WTC11 (cell line): Measurements from ENCODE around the gene MPC1. TPM values are rescaled to one million over a fixed set of nuclear protein-coding genes. Genes with fewer than 3 reads are reported as not detected.

Experiments used
- ATAC-seq: fragments of 200-7000 bp; cut with Tn5 transposase; 2 replicates; pipeline ENCODE4 v1.10.0; 2021; ENCODE audit warnings: mild to moderate bottlenecking, moderate library complexity
- Bru-seq: library from RNA; stranded (reverse); fragments of 400-500 nt; gene quantifications from one replicate; lab custom pipeline; 2021; lab: Mats Ljungman, UMichigan
- CTCF ChIA-PET: fragments of 300-600 bp; sonication (Branson Sonifier 250); formaldehyde crosslinking; loops from one replicate; lab custom pipeline; 2021; ENCODE audit warnings: antibody characterized with exemption; lab: Charles Lee
- POLR2A ChIA-PET: fragments of 350-600 bp; sonication (Branson Sonifier 250); formaldehyde crosslinking; loops from one replicate; lab custom pipeline; 2021; ENCODE audit warnings: antibody characterized with exemption; lab: Charles Lee
- DNase-seq: peaks from one replicate; pipeline ENCODE4 v3.0.0; 2021; ENCODE audit warnings: low spot score
- H3K27ac Mint-ChIP-seq: 2 replicates; pipeline ENCODE4 v1.8.0; 2021; ENCODE audit warnings: mixed read lengths
- H3K27me3 Mint-ChIP-seq: 2 replicates; pipeline ENCODE4 v1.8.0; 2021; ENCODE audit warnings: low read depth, mild to moderate bottlenecking, moderate library complexity, mixed read lengths
- H3K36me3 Mint-ChIP-seq: 2 replicates; pipeline ENCODE4 v1.8.0; 2021; ENCODE audit warnings: mixed read lengths
- H3K4me1 Mint-ChIP-seq: 2 replicates; pipeline ENCODE4 v1.8.0; 2022; ENCODE audit warnings: mixed read lengths
- H3K4me3 Mint-ChIP-seq: 2 replicates; pipeline ENCODE4 v1.8.0; 2021; ENCODE audit warnings: mild to moderate bottlenecking, moderate library complexity, mixed read lengths
- H3K9me3 Mint-ChIP-seq: 2 replicates; pipeline ENCODE4 v1.8.0; 2021; ENCODE audit warnings: mixed read lengths
- ARID4B ChIP-seq: sonication (generic); formaldehyde crosslinking; IDR thresholded peaks from 2 replicates; pipeline ENCODE4 v1.8.0; 2023; ENCODE audit warnings: missing genetic modification reagents, mild to moderate bottlenecking, borderline replicate concordance
- CREM ChIP-seq: sonication (generic); formaldehyde crosslinking; IDR thresholded peaks from 2 replicates; pipeline ENCODE4 v1.8.1; 2022; ENCODE audit warnings: mild to moderate bottlenecking, missing genetic modification reagents, moderate library complexity
- E2F4 ChIP-seq: sonication (generic); formaldehyde crosslinking; IDR thresholded peaks from 2 replicates; pipeline ENCODE4 v1.8.1; 2022; ENCODE audit warnings: low read depth, mild to moderate bottlenecking, moderate library complexity, missing genetic modification reagents, borderline replicate concordance
- EMX1 ChIP-seq: fragments of 250-450 bp; sonication (Bioruptor Pico); IDR thresholded peaks from 2 replicates; pipeline ENCODE4 v1.8.0; 2021; ENCODE audit warnings: mild to moderate bottlenecking
- ERG ChIP-seq: fragments of 250-450 bp; sonication (Bioruptor Pico); IDR thresholded peaks from 2 replicates; pipeline ENCODE4 v1.8.0; 2021; ENCODE audit warnings: mild to moderate bottlenecking
- FOXP1 ChIP-seq: sonication (generic); formaldehyde crosslinking; IDR thresholded peaks from 2 replicates; pipeline ENCODE4 v1.8.0; 2022; ENCODE audit warnings: missing genetic modification reagents, mild to moderate bottlenecking, moderate library complexity, borderline replicate concordance
- GABPB1 ChIP-seq: sonication (generic); formaldehyde crosslinking; IDR thresholded peaks from 2 replicates; pipeline ENCODE4 v1.8.1; 2023; ENCODE audit warnings: mild to moderate bottlenecking, missing genetic modification reagents
- GRHL2 ChIP-seq: fragments of 250-450 bp; sonication (Bioruptor Pico); IDR thresholded peaks from 2 replicates; pipeline ENCODE4 v1.8.0; 2022; ENCODE audit warnings: mild to moderate bottlenecking, moderate library complexity; ENCODE audit not compliant: insufficient replicate concordance, severe bottlenecking
- JUN ChIP-seq: sonication (generic); formaldehyde crosslinking; IDR thresholded peaks from 2 replicates; pipeline ENCODE4 v1.8.0; 2023; ENCODE audit warnings: mild to moderate bottlenecking, missing genetic modification reagents
- KAT7 ChIP-seq: sonication (generic); formaldehyde crosslinking; IDR thresholded peaks from 2 replicates; pipeline ENCODE4 v1.8.1; 2023; ENCODE audit warnings: missing genetic modification reagents, mild to moderate bottlenecking, borderline replicate concordance
- PRDM15 ChIP-seq: sonication (generic); formaldehyde crosslinking; IDR thresholded peaks from 2 replicates; pipeline ENCODE4 v1.8.0; 2022; ENCODE audit warnings: missing genetic modification reagents
- PREB ChIP-seq: sonication (generic); formaldehyde crosslinking; IDR thresholded peaks from 2 replicates; pipeline ENCODE4 v1.8.1; 2022; ENCODE audit warnings: mild to moderate bottlenecking, missing genetic modification reagents, moderate library complexity, borderline replicate concordance
- SMAD3 ChIP-seq: sonication (generic); formaldehyde crosslinking; IDR thresholded peaks from 2 replicates; pipeline ENCODE4 v1.8.0; 2022; ENCODE audit warnings: missing genetic modification reagents, mild to moderate bottlenecking, borderline replicate concordance
- TEAD1 ChIP-seq: sonication (generic); formaldehyde crosslinking; IDR thresholded peaks from 2 replicates; pipeline ENCODE4 v1.8.0; 2022; ENCODE audit warnings: mild to moderate bottlenecking, missing genetic modification reagents
- USF1 ChIP-seq: sonication (generic); formaldehyde crosslinking; IDR thresholded peaks from 2 replicates; pipeline ENCODE4 v1.8.0; 2022; ENCODE audit warnings: mild to moderate bottlenecking, missing genetic modification reagents
- USF2 ChIP-seq: sonication (generic); formaldehyde crosslinking; IDR thresholded peaks from 2 replicates; pipeline ENCODE4 v1.8.1; 2023; ENCODE audit warnings: mild to moderate bottlenecking, missing genetic modification reagents, moderate library complexity
- ZNF138 ChIP-seq: sonication (generic); formaldehyde crosslinking; conservative IDR thresholded peaks from 2 replicates; pipeline ENCODE4 v1.8.1; 2022; ENCODE audit warnings: mild to moderate bottlenecking, moderate library complexity, missing genetic modification reagents
- ZNF219 ChIP-seq: sonication (generic); formaldehyde crosslinking; IDR thresholded peaks from 2 replicates; pipeline ENCODE4 v1.8.0; 2023; ENCODE audit warnings: missing genetic modification reagents, mild to moderate bottlenecking, borderline replicate concordance
- ZNF232 ChIP-seq: sonication (generic); formaldehyde crosslinking; IDR thresholded peaks from 2 replicates; pipeline ENCODE4 v1.8.0; 2022; ENCODE audit warnings: mild to moderate bottlenecking, missing genetic modification reagents
- long read RNA-seq, 3 experiments: library from RNA in 1 of 3; library from capped mRNA in 1 of 3; library from polyadenylated mRNA in 1 of 3; unstranded in 2 of 3; stranded (forward) in 1 of 3; transcript quantifications; one replicate each; pipeline ENCODE4 v2.0.0, GENCODE V29; 2021
- total RNA-seq: library from RNA; stranded (reverse); gene quantifications from 3 replicates; pipeline ENCODE4 v1.2.3, GENCODE V29; 2021

MPC1 gene
- total RNA-seq (8.7 to 10.7 TPM (median 9.6 TPM) in 3 replicates), Bru-seq, nascent RNA (percentile 75 among the genes with signal in this experiment)
- long read RNA-seq, experiment 1, transcript MPC1-201 (4 exons, 976 nt) = major isoform, 21 of 28 reads
- long read RNA-seq, experiment 1, partial matches to known transcripts = 2 of 28 reads
- long read RNA-seq, experiment 1, other reads (novel, unspliced or antisense) = 4 of 28 reads
- long read RNA-seq, experiment 2, partial matches to known transcripts = 1 of 19 reads
- long read RNA-seq, experiment 2, other reads (novel, unspliced or antisense) = 18 of 19 reads
- long read RNA-seq, experiment 3, transcript MPC1-201 (4 exons, 976 nt) = major isoform, 82 of 92 reads
- long read RNA-seq, experiment 3, partial matches to known transcripts = 4 of 92 reads
- long read RNA-seq, experiment 3, other reads (novel, unspliced or antisense) = 6 of 92 reads

GRCh38 chr6:166382933-166383801 is at the start of gene MPC1:
MPC1 (minus strand) TSS chr6:166382940; CDS start chr6:166382876, 64 bp downstream.
- H3K9me3 Mint-ChIP-seq = no peaks in the 10 kb centered on the region
- no peaks in the 10 kb centered on the region; the same call in 1 of the 2 replicates for H3K27me3 Mint-ChIP-seq
- POLR2A ChIA-PET = no interaction called here
- CTCF ChIA-PET = no interaction called here
- peak; percentile 95 for DNase-seq
- H3K36me3 Mint-ChIP-seq = no peaks in the 10 kb centered on the region
- peak; percentile 95 for ATAC-seq
- peak within 1 kb of the TSS; percentile 77 for H3K27ac Mint-ChIP-seq
- H3K4me3 Mint-ChIP-seq = peak within 1 kb of the TSS; percentile 82
- peaks cover 12% of the 10 kb centered on the region for H3K4me1 Mint-ChIP-seq
- TF ChIP-seq GRHL2 (CRISPR knock-in tag) (no peak), TEAD1 (CRISPR knock-in tag) (peak; percentile 68; the same call in 1 of the 2 replicates), EMX1 (CRISPR knock-in tag) (no peak), SMAD3 (CRISPR knock-in tag) (no peak; the same call in 1 of the 2 replicates), E2F4 (CRISPR knock-in tag) (peak; percentile 93), ERG (CRISPR knock-in tag) (no peak), GABPB1 (CRISPR knock-in tag) (peak; percentile 80), USF2 (CRISPR knock-in tag) (peak; percentile 43; the same call in 1 of the 2 replicates), KAT7 (peak; percentile 35; the same call in 1 of the 2 replicates), ZNF232 (CRISPR knock-in tag) (peak; percentile 58; the same call in 1 of the 2 replicates), ARID4B (CRISPR knock-in tag) (no peak; the same call in 1 of the 2 replicates), USF1 (CRISPR knock-in tag) (0 out of 2 replicates have a peak, but pooled peaks have one; percentile 6), ZNF219 (CRISPR knock-in tag) (peak; percentile 32; the same call in 1 of the 2 replicates), JUN (CRISPR knock-in tag) (peak; percentile 69; the same call in 1 of the 2 replicates), FOXP1 (CRISPR knock-in tag) (peak; percentile 83; the same call in 1 of the 2 replicates), CREM (CRISPR knock-in tag) (peak; percentile 76), PRDM15 (no peak), ZNF138 (CRISPR knock-in tag) (no peak), PREB (peak; percentile 22; the same call in 1 of the 2 replicates)
